Fibroblast of lung (primary cell): ENCODE data around the gene TCERG1L. TPM values are rescaled to one million over a fixed set of nuclear protein-coding genes. Genes with fewer than 3 reads are reported as not detected.

Experiments used
- DNase-seq, 2 donors: peaks; one replicate each; pipeline versions ENCODE4 v3.0.0 to v3.0.0-alpha.2; 2010; ENCODE audit warnings: low read depth in 2 of 2
- H2AFZ ChIP-seq: 2 replicates; pipeline ENCODE4 v1.5.1; 2012; ENCODE audit warnings: low read length, control low read depth, inconsistent platforms
- H3K27ac ChIP-seq: 2 replicates; pipeline ENCODE4 v1.5.1; 2011; ENCODE audit warnings: low read length, control low read depth; ENCODE audit not compliant: insufficient read depth
- H3K27me3 ChIP-seq: 2 replicates; pipeline ENCODE4 v1.5.1; 2011; ENCODE audit warnings: mild to moderate bottlenecking, low read length; ENCODE audit not compliant: control insufficient read depth, insufficient read depth
- H3K36me3 ChIP-seq: 2 replicates; pipeline ENCODE4 v1.5.1; 2011; ENCODE audit warnings: low read length; ENCODE audit not compliant: control insufficient read depth, insufficient read depth
- H3K4me1 ChIP-seq: 2 replicates; pipeline ENCODE4 v1.5.1; 2011; ENCODE audit warnings: low read length; ENCODE audit not compliant: control insufficient read depth, insufficient read depth; ENCODE audit errors: extremely low read depth
- H3K4me2 ChIP-seq: 2 replicates; pipeline ENCODE4 v1.5.1; 2011; ENCODE audit warnings: low read length, control low read depth; ENCODE audit not compliant: insufficient read depth; ENCODE audit errors: extremely low read depth
- H3K4me3 ChIP-seq, 4 experiments: fragments of 200-600 bp in 1 of 4; sonication (generic) in 1 of 4; replicated peaks in 1 of 4; 2 replicates each; pipeline ENCODE4 v1.5.1; 2011 to 2016; ENCODE audit warnings: low read length in 4 of 4, low read depth in 3 of 4, mild to moderate bottlenecking in 3 of 4, control low read depth in 2 of 4, inconsistent platforms in 1 of 4, mixed read lengths in 1 of 4; ENCODE audit not compliant: insufficient read depth in 1 of 4; ENCODE audit errors: control extremely low read depth in 1 of 4
- H3K79me2 ChIP-seq: 2 replicates; pipeline ENCODE4 v1.5.1; 2012; ENCODE audit warnings: mild to moderate bottlenecking, low read length, inconsistent platforms; ENCODE audit not compliant: control insufficient read depth, insufficient read depth
- H3K9ac ChIP-seq: 2 replicates; pipeline ENCODE4 v1.5.1; 2011; ENCODE audit warnings: mild to moderate bottlenecking, low read length, control low read depth; ENCODE audit not compliant: insufficient read depth
- H3K9me3 ChIP-seq: 2 replicates; pipeline ENCODE4 v1.5.1; 2012; ENCODE audit warnings: low read depth, low read length; ENCODE audit not compliant: control insufficient read depth, insufficient read depth
- H4K20me1 ChIP-seq: 2 replicates; pipeline ENCODE4 v1.5.1; 2011; ENCODE audit warnings: low read length; ENCODE audit not compliant: control insufficient read depth, insufficient read depth; ENCODE audit errors: extremely low read depth
- EZH2 ChIP-seq: IDR thresholded peaks from 2 replicates; pipeline ENCODE4 v1.5.1; 2012; ENCODE audit warnings: low read length, control low read depth, mild to moderate bottlenecking; ENCODE audit errors: missing control alignments
- polyA plus RNA-seq, 2 donors: library from polyadenylated mRNA; depleted of rRNA in 1 of 2; stranded (reverse) in 1 of 2; unstranded in 1 of 2; fragments of >200 nt; gene quantifications; 2 replicates each; pipeline ENCODE4 v1.2.1, GENCODE V29; 2011 to 2012; ENCODE audit warnings: missing spikeins in 1 of 2
- total RNA-seq: library from RNA; depleted of rRNA; stranded (reverse); fragments of >200 nt; gene quantifications from 2 replicates; pipeline ENCODE4 v1.2.1, GENCODE V29; 2014
- TF ChIP-seq, protein P1 (sequence below), 2 donors: IDR thresholded peaks in 1 of 2; conservative IDR thresholded peaks in 1 of 2; 1 replicate in 1 of 2; 2 replicates in 1 of 2; pipeline ENCODE4 v1.5.1; 2011 to 2012; ENCODE audit warnings: low read length in 2 of 2, control low read depth in 1 of 2, inconsistent platforms in 1 of 2, low read depth in 1 of 2, mild to moderate bottlenecking in 1 of 2

TCERG1L gene
- total and polyA plus RNA-seq, 2 donors (not counting 1 experiment from before 2014, with no cell fraction given), result 0.02 TPM; not detected in 1

DNA sequence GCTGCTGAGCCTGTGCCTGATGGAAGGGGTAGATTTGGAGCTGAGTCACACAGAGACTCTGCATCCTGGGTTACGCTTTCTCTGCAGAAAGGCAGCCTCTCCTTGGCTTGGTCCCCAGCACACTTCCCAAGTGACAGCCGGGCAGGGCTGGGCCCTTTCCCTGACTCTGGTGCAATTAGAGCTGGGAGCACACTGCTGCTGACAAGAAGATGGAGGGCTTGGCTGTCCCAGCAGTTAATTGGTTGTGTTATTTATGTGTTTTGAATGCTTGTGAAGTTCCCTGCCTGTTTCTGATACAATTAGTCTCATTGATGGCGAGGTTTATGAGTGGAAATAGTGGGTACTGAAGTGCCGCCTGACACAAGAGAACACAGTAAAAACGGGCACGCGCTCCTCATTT, 123.6 kb downstream of the TCERG1L start:
- Histone ChIP-seq H4K20me1 (no peaks in the 10 kb centered on the region), H3K27ac (no peak overlapping the region), H3K9me3 (no peaks in the 10 kb centered on the region), H3K4me1 (no peaks in the 10 kb centered on the region), H3K79me2 (no peaks in the 10 kb centered on the region), H3K36me3 (no peaks in the 10 kb centered on the region), H3K4me3 (no peak overlapping the region), H3K4me2 (no peak overlapping the region), H3K9ac (no peak overlapping the region), H3K27me3 (no peaks in the 10 kb centered on the region), H2AFZ (no peak overlapping the region)
- no peak for DNase-seq
- no peak for TF ChIP-seq EZH2
- TF ChIP-seq, protein P1, sequence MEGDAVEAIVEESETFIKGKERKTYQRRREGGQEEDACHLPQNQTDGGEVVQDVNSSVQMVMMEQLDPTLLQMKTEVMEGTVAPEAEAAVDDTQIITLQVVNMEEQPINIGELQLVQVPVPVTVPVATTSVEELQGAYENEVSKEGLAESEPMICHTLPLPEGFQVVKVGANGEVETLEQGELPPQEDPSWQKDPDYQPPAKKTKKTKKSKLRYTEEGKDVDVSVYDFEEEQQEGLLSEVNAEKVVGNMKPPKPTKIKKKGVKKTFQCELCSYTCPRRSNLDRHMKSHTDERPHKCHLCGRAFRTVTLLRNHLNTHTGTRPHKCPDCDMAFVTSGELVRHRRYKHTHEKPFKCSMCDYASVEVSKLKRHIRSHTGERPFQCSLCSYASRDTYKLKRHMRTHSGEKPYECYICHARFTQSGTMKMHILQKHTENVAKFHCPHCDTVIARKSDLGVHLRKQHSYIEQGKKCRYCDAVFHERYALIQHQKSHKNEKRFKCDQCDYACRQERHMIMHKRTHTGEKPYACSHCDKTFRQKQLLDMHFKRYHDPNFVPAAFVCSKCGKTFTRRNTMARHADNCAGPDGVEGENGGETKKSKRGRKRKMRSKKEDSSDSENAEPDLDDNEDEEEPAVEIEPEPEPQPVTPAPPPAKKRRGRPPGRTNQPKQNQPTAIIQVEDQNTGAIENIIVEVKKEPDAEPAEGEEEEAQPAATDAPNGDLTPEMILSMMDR (conservative IDR thresholded peaks at IDR 0.05 in 1 of 2, IDR thresholded peaks at IDR 0.05 in 1 of 2; ENCODE audit: low read depth in 1 of 2, low read length in 2 of 2), result no peak

DNA sequence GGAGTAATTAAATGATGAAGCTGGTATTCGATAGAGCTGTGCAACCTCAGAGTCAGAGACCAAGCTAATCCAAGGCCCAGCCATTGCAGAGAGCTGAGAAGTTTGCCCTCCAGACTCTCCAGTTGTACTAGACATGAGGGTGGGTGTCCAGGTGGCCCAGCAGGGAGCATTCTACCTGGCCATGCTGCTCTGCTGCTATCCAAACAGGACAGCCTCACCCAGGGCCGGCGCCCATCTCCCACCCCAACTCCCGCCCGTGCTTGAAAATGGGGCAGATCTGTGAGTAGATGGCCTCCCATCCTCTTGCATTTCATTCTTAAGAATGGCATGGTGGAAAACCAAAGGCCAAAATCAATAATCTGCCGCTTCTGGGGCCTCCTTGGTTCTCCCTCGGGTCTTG, 124.2 kb downstream of the TCERG1L start:
- Histone ChIP-seq H3K27me3 (no peaks in the 10 kb centered on the region), H3K27ac (no peak overlapping the region), H3K9me3 (no peaks in the 10 kb centered on the region), H4K20me1 (no peaks in the 10 kb centered on the region), H3K4me2 (no peak overlapping the region), H3K79me2 (no peaks in the 10 kb centered on the region), H2AFZ (no peak overlapping the region), H3K36me3 (no peaks in the 10 kb centered on the region), H3K9ac (no peak overlapping the region), H3K4me3 (no peak overlapping the region), H3K4me1 (no peaks in the 10 kb centered on the region)
- no peak for DNase-seq
- TF ChIP-seq EZH2, result no peak
- TF ChIP-seq, protein P1 (conservative IDR thresholded peaks at IDR 0.05 in 1 of 2, IDR thresholded peaks at IDR 0.05 in 1 of 2; ENCODE audit: low read depth in 1 of 2, low read length in 2 of 2), result no peak

DNA sequence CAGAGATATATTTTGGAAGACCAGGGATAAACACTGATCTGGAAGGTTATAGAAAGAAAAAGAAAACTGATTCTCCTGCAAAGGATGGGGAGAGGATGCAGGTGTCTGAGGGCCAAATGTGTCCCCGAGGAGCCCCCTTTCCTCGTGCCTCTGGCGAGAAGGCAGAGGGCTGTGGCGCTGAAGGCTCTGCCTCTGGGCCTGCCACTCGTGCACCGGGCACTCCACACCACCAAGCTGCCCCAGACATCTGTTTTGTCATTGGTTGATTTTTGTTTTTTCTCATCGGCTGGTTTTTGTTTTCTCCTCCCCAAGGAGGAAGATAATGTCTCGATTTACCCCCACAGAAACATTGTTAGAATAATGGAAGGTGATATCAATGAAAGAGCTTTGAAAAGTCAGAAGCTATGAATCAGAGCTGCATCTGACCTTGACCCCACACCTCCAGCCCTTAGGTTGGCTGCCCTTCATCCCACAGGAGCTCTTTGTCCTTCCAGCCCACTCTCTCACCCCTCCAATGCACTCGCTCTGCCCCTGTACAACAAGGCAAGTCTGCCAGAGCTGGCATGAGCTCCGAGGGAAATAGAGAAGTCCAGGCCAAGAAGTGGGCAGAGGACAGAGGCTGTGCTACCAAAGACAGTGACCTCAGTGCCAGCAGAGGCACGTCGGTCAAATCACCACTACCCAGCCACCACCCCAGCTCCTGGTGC, 124.8 kb downstream of the TCERG1L start:
- no peak for DNase-seq
- Histone ChIP-seq H3K27me3 (no peaks in the 10 kb centered on the region), H3K4me3 (no peak overlapping the region), H3K4me1 (no peaks in the 10 kb centered on the region), H3K4me2 (no peak overlapping the region), H2AFZ (no peak overlapping the region), H4K20me1 (no peaks in the 10 kb centered on the region), H3K79me2 (no peaks in the 10 kb centered on the region), H3K9me3 (no peaks in the 10 kb centered on the region), H3K9ac (no peak overlapping the region), H3K36me3 (no peaks in the 10 kb centered on the region), H3K27ac (no peak overlapping the region)
- no peak for TF ChIP-seq EZH2
- TF ChIP-seq, protein P1 (conservative IDR thresholded peaks at IDR 0.05 in 1 of 2, IDR thresholded peaks at IDR 0.05 in 1 of 2; ENCODE audit: low read depth in 1 of 2, low read length in 2 of 2), result no peak
